Measurements from ENCODE around the gene COL4A1.

Gene COL4A1

DNA sequence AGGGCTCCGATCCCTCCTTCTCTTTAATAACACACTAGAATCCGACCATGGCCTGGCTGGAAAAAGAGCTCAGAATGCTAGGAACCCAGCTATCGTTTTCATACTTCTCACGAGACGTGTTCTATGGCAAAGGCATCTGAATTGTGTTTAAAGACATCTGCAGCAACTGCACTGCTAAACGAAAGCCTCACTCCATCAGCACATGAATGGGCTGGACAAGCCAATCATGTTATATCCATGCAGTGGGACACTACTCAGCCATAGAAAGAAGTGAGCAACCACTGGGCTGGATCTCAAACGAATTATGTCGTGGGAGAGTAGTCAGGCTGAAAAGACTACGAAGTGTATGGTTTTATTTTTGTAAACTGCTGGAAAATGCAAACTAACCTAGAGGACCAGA is 136.1 kb downstream of the COL4A1 start:
- no peak overlapping the region for H3K4me3 ChIP-seq (ENCODE audit: low read depth, low read length)
- no peak for DNase-seq (ENCODE audit: low read depth)
- TF ChIP-seq, protein P1, sequence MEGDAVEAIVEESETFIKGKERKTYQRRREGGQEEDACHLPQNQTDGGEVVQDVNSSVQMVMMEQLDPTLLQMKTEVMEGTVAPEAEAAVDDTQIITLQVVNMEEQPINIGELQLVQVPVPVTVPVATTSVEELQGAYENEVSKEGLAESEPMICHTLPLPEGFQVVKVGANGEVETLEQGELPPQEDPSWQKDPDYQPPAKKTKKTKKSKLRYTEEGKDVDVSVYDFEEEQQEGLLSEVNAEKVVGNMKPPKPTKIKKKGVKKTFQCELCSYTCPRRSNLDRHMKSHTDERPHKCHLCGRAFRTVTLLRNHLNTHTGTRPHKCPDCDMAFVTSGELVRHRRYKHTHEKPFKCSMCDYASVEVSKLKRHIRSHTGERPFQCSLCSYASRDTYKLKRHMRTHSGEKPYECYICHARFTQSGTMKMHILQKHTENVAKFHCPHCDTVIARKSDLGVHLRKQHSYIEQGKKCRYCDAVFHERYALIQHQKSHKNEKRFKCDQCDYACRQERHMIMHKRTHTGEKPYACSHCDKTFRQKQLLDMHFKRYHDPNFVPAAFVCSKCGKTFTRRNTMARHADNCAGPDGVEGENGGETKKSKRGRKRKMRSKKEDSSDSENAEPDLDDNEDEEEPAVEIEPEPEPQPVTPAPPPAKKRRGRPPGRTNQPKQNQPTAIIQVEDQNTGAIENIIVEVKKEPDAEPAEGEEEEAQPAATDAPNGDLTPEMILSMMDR (IDR thresholded peaks at IDR 0.05; ENCODE audit: control insufficient read depth, extremely low read depth, insufficient read depth): no peak

DNA sequence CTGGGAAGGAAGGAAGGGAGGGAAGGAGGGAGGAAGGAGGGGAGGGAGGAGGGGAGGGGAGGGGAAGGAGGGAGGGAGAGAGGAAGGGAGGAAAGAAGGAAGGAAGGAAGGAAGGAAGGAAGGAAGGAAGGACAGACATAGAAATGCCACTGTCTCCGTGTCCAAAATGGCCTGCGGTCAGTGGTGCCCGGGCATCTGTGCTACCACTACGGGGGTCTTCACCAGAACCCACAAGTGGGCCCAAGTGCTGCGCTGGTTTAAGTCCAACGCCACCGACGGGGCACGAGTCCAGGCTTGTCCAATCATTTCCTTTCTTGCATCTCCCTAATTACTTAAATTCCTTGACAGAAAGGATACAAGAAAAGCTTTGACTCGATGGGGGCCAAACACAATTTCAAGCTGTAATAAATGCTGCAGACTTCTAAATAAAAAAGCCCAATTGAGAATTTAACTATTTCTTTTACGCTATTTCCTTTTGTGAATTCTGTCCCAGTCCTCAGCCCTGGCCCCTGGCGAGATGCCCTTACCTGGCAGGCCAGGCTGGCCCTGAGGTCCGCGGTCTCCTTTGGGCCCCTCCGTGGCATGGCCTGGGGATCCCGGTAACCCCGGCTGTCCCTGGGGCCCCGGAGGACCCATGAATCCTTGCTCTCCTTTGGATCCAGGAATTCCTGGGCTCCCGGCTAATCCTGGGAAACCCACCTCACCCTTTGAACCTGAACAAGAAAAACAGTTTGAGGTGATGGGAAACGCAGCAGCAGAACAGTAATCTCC is 136.8 kb downstream of the COL4A1 start:
- H3K4me3 ChIP-seq (ENCODE audit: low read depth, low read length): no peak overlapping the region
- TF ChIP-seq, protein P1 (IDR thresholded peaks at IDR 0.05; ENCODE audit: control insufficient read depth, extremely low read depth, insufficient read depth): no peak
- no peak for DNase-seq (ENCODE audit: low read depth)

DNA sequence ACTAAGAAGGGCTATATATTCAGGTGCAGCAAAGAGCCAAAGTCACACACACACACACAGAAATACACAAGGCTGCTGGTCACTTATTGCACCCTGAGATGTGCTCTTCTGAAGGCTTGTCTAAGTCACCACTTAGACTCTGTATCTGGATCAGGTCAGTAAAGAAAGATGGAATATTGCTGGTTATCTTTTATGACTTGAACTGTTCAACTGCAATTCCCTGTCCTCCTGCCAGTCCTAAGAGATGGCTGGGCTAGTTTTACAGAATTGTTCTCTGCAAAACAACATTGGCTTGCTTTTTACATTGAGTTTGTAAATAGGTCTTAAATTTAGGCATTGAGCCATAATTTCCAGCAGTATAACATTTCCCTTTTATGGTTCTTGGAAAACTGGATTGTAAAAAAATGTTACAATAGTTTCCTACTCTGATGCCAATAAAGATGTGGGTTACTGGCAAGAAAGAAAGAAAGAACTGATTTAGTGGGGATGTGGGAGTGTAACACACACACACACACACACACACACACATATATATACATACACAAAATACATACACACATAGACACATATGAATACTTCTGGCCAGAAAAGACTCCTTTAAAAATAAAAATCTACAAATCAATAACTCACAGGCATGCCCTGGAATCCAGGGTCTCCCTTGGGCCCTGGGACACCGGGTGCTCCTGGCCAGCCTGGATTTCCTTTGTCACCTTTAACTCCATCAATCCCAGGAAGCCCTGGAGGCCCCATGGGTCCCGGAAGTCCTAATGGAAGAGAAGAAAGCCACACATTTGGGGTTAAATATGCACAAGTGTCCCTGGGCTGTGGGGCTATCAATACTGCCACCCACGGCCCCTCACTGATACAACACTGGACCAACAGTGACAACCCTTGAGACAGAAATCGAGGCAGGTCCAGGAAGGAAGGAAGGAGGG is 137.7 kb downstream of the COL4A1 start:
- no peak overlapping the region for H3K4me3 ChIP-seq (ENCODE audit: low read depth, low read length)
- DNase-seq (ENCODE audit: low read depth): peak; percentile 41
- TF ChIP-seq, protein P1 (IDR thresholded peaks at IDR 0.05; ENCODE audit: control insufficient read depth, extremely low read depth, insufficient read depth): no peak

DNA sequence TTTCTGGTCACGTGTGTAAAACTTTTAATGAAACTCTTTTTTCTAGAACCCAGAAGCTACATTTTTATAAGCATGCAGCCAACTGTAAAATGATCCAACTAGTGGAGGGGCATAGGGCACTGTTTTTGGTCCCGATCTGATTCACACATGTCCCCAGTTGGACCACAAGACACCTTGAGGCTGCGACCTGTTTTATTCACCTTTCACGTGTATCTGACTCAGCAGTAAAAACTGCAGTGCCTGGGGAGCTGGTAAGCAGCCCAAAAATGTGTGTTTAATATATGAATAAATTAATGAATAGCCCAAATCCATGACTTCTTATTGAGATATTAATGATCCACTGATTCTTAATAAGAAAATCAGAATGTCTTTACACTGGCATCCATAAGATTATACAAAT is 140.4 kb downstream of the COL4A1 start:
- no peak for DNase-seq (ENCODE audit: low read depth)
- H3K4me3 ChIP-seq (ENCODE audit: low read depth, low read length): no peak overlapping the region
- TF ChIP-seq, protein P1 (IDR thresholded peaks at IDR 0.05; ENCODE audit: control insufficient read depth, extremely low read depth, insufficient read depth): no peak

DNA sequence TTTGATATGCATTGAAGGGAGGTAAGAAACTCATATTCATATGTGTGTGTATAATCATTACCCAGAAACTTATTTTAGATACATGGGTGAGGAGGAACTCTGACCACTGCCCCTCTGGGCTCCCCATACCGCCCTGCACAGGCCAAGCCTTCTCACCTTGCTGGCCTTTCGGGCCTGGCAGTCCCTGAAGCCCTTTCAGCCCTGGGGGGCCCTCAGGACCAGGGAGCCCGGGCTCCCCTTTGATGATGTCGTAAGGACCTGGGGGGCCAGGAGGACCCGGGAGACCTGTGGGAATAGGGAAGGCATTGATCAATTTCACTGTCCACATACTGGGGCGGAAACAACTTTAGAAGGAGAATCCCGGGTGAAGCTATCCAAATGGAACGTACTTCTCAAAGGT is 142.3 kb downstream of the COL4A1 start:
- no peak overlapping the region for H3K4me3 ChIP-seq (ENCODE audit: low read depth, low read length)
- no peak for DNase-seq (ENCODE audit: low read depth)
- TF ChIP-seq, protein P1 (IDR thresholded peaks at IDR 0.05; ENCODE audit: control insufficient read depth, extremely low read depth, insufficient read depth): no peak

DNA sequence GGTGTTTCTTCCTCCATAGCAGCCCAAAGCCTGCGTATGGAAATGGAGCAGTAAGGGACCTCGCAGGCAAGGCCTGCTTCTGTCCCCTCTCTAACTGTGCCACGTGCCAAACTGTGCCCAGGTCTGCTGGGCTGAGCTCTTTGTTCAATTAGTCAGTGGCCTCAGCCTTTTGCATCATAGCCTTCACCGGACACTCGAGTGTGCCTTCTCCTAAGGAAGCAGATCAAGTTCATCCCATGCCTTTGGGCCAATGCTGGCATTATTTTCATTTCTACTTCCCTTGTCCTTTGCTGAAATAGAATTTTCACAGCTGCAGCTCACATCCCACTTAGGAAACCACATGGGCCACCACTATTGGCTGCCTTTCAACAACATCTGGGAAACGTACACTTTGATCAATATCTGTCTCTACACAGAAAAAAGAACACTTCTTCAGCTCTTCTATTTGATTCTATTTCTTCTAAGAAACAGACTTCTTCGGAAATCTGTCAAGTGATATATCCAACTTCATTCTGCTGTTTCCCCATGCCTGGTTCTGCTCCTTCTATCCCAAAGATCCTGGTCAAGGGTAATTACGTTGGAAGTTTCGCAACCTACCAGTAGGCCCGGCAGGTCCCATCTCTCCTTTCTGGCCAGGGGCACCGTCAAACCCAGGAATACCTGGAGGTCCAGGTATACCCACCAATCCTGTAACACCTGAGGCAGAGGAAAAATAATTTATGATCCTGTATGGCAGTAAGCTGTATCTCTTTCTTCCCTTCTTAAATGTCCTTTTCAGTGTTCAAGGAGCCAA is 143.9 kb downstream of the COL4A1 start:
- TF ChIP-seq, protein P1 (IDR thresholded peaks at IDR 0.05; ENCODE audit: control insufficient read depth, extremely low read depth, insufficient read depth): no peak
- no peak overlapping the region for H3K4me3 ChIP-seq (ENCODE audit: low read depth, low read length)
- no peak for DNase-seq (ENCODE audit: low read depth)
